AG09309 (cell line): ENCODE measurements around the gene TRAF2.
A peak's percentile ranks its signal among the peaks of the same experiment; 100 is the strongest.
"Not testable (repeated sequence)": the region's sequence is repeated elsewhere in the genome, so short reads cannot be mapped to it uniquely, and the experiment has no call there.

ENCODE experiments used
- DNase-seq: peaks from one replicate; pipeline ENCODE4 v3.0.0-alpha.2; 2010; ENCODE audit warnings: low read depth
- H3K4me3 ChIP-seq: 2 replicates; pipeline ENCODE4 v1.5.1; 2011; ENCODE audit warnings: mild to moderate bottlenecking, low read depth, low read length, moderate library complexity; ENCODE audit not compliant: control insufficient read depth
- CTCF ChIP-seq: IDR thresholded peaks from 2 replicates; pipeline ENCODE4 v1.5.1; 2011; ENCODE audit warnings: mild to moderate bottlenecking, low read depth, low read length, inconsistent platforms; ENCODE audit not compliant: insufficient read depth, control insufficient read depth; ENCODE audit errors: missing control alignments

The TRAF2 gene

GRCh38 chr9:136840877-136841645, 45.3 kb upstream of the TRAF2 start:
- no peak for DNase-seq
- H3K4me3 ChIP-seq: no peak overlapping the region
- TF ChIP-seq CTCF: no peak

- peak overlapping the region; percentile 75 for H3K4me3 ChIP-seq
- not testable (repeated sequence) for DNase-seq
Measured at GRCh38 chr9:136841646-136842379, 44.5 kb upstream of the TRAF2 start.

DNA sequence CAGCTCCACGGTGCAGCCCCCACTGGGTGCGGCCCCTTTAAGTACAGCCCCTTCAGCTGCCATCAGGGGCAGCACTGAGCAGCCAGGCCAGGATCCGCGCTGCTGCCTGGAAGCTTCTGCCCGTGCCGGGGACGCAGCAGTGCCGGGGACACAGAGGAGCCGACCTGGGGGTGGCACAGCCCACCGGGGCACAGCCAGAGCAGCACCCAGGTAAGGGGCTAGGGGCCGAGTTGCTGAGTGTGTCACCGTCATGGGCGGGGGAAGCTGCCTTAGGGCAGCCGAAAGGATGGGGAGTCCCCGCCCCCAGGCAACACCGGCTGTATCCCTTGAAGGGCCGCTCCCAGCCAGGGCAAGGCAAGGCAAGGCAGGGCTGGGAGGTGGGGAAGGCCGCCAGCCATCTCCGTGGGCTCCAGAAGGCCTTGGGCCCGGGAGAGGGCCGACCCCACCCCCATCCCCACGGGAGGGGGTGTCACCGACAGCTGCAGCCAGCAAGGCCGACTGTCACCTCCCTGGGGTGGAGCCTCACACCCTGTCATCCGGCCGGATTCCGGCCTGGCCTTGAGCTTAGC, 43.9 kb upstream of the TRAF2 start, which contains the start of gene AJM1:
AJM1 (plus strand) TSS at position 99 of the 569 bp plus-strand sequence. CDS start 1,937 bp downstream, outside the sequence.
- DNase-seq: not testable (repeated sequence)
- TF ChIP-seq CTCF: peak; percentile 91
- H3K4me3 ChIP-seq: peak within 1 kb of the TSS; percentile 75

DNA sequence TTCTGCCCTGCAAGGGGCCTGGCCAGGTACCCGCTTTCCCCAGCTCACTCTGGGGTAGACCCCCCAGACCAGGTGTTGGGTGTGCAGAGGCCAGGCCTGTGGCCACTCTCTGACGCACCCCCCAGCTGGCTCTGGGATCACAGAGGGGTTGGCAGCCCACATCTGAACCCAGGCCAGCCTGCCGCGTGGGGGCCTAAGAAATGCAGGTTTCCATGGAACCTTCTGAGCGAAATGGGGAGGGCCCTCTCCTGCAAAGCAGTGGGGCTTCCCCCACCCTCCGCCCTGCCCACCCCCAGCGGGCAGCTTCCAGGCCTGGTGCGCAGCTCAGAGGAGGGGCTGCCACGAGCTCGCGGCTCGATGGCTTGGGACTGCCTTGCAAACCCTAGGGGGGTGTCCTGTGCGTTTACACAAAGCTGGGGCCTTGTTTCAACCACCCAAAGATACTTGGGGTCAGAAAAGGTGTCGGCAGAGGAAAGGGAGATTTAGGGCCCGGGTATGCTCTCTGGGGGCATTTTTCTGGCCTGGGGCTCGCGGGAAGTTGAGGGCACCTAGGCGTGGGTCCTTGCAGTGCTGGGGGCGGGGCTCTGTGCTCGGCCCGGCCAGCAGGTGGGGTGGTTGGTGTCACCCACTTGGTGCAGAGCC, 43.0 kb upstream of the TRAF2 start:
- DNase-seq: not testable (repeated sequence)
- peak overlapping the region; percentile 6 for H3K4me3 ChIP-seq

- TF ChIP-seq CTCF: peak; percentile 57
- not testable (repeated sequence) for DNase-seq, H3K4me3 ChIP-seq
Measured at GRCh38 chr9:136843801-136844740, 42.2 kb upstream of the TRAF2 start.

DNA sequence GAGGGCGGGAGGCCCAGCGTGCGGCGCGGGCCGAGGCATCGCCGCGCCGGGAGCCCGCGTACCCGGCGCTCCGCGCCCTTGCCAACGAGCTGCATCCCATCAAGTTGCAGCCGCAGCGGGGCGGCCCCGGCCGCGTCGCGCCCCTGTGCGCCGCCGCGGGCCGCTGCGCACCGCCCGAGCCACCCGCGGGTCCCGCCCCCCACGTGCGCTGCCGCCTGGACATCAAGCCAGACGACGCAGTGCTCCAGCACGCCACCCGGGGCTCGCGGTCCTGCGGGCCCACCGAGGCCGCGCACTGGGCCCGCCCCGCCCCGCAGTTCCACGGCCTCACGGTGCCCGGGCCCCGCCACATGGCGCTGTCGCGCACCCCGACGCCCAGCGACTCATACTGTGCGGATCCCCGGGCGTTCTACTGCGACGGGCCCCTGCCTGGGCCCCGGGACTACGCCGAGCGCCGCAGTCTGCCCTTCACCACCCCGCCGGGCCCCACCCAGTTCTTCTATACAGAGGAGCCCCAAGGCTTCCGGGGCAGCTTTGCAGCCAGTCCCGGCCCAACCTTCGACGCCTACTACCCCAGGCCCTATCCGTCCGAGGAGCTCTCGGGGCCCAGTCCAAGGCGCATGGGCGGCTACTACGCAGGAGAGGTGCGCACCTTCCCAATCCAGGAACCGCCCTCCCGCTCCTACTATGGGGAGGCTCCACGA, 41.4 kb upstream of the TRAF2 start:
- no peak overlapping the region for H3K4me3 ChIP-seq
- no peak for DNase-seq
- TF ChIP-seq CTCF: no peak
